SK-N-SH (cell line): ENCODE measurements around the gene THSD4. TPM values are rescaled to one million over a fixed set of nuclear protein-coding genes. Genes with fewer than 3 reads are reported as not detected.

Experiments
- CTCF ChIA-PET: fragments of 300-600, 350-600 bp; formaldehyde crosslinking; extraction: SDS; loops from one replicate; lab custom pipeline; 2021; lab: Yijun Ruan, JAX
- POLR2A ChIA-PET: fragments of 350-600 bp; sonication (Branson Sonifier 250); formaldehyde crosslinking; extraction: SDS; loops from one replicate; lab custom pipeline; 2020; ENCODE audit warnings: antibody characterized with exemption, inconsistent platforms; lab: Yijun Ruan, JAX
- DNase-seq: peaks from one replicate; pipeline ENCODE4 v3.0.0; 2012
- H2AFZ ChIP-seq: fragments of 200-600 bp; sonication (generic); 2 replicates; pipeline ENCODE4 v1.8.1; 2016; ENCODE audit warnings: antibody characterized with exemption, mild to moderate bottlenecking, low read depth
- H3F3A ChIP-seq: fragments of 200-600 bp; sonication (generic); replicated peaks from 2 replicates; pipeline ENCODE3; 2016; ENCODE audit warnings: antibody characterized with exemption, mild to moderate bottlenecking; ENCODE audit not compliant: insufficient read depth
- H3K27ac ChIP-seq, 2 experiments: fragments of 200-500 bp in 1 of 2; fragments of 200-600 bp in 1 of 2; sonication (Bioruptor generic) in 1 of 2; sonication (generic), shearing (Covaris generic) in 1 of 2; 2 replicates each; pipeline versions ENCODE4 v1.5.1 to v1.6.1; 2014 to 2016; ENCODE audit warnings: low read depth in 2 of 2, inconsistent platforms in 1 of 2, low read length in 1 of 2, mild to moderate bottlenecking in 1 of 2, mixed read lengths in 1 of 2
- H3K27me3 ChIP-seq: fragments of 200-600 bp; sonication (generic), shearing (Covaris generic); 2 replicates; pipeline ENCODE4 v1.6.1; 2016; ENCODE audit warnings: mixed run types; ENCODE audit not compliant: insufficient read depth
- H3K36me3 ChIP-seq, 2 experiments: fragments of 200-500 bp in 1 of 2; fragments of 200-600 bp in 1 of 2; sonication (Bioruptor generic) in 1 of 2; sonication (generic) in 1 of 2; replicated peaks in 1 of 2; 2 replicates each; pipeline versions ENCODE3 to v1.5.1; 2014 to 2016; ENCODE audit warnings: low read length in 1 of 2, mild to moderate bottlenecking in 1 of 2; ENCODE audit not compliant: insufficient read depth in 2 of 2, control insufficient read depth in 1 of 2
- H3K4me1 ChIP-seq, 2 experiments: fragments of 200-500 bp in 1 of 2; fragments of 200-600 bp in 1 of 2; sonication (Bioruptor generic) in 1 of 2; sonication (generic), shearing (Covaris generic) in 1 of 2; 2 replicates each; pipeline versions ENCODE4 v1.5.1 to v1.6.1; 2014 to 2016; ENCODE audit warnings: low read depth in 1 of 2, low read length in 1 of 2, mixed run types in 1 of 2; ENCODE audit not compliant: insufficient read depth in 2 of 2, control insufficient read depth in 1 of 2
- H3K4me2 ChIP-seq: fragments of 200-600 bp; sonication (generic), shearing (Covaris generic); 2 replicates; pipeline ENCODE4 v1.6.1; 2017; ENCODE audit warnings: mixed run types
- H3K4me3 ChIP-seq, 2 experiments: fragments of 200-500 bp in 1 of 2; fragments of 200-600 bp in 1 of 2; sonication (Bioruptor generic) in 1 of 2; sonication (generic), shearing (Covaris generic) in 1 of 2; 2 replicates each; pipeline versions ENCODE4 v1.5.1 to v1.8.1; 2014 to 2016; ENCODE audit warnings: low read depth in 2 of 2, inconsistent platforms in 1 of 2, low read length in 1 of 2, mild to moderate bottlenecking in 1 of 2, mixed read lengths in 1 of 2, moderate library complexity in 1 of 2
- H3K79me2 ChIP-seq: fragments of 200-600 bp; sonication (generic); 2 replicates; pipeline ENCODE4 v1.8.1; 2017; ENCODE audit warnings: mild to moderate bottlenecking; ENCODE audit not compliant: insufficient read depth
- H3K9ac ChIP-seq: fragments of 200-600 bp; sonication (generic); 2 replicates; pipeline ENCODE4 v1.6.1; 2017; ENCODE audit warnings: mixed run types
- H3K9me2 ChIP-seq: fragments of 200-600 bp; sonication (generic); 2 replicates; pipeline ENCODE4 v1.6.1; 2017; ENCODE audit warnings: mixed run types
- H3K9me3 ChIP-seq: fragments of 200-600 bp; sonication (generic); 2 replicates; pipeline ENCODE4 v1.6.1; 2017; ENCODE audit warnings: mixed run types, mild to moderate bottlenecking, moderate library complexity
- H4K20me1 ChIP-seq: fragments of 200-600 bp; sonication (generic); 2 replicates; pipeline ENCODE4 v1.6.1; 2017; ENCODE audit warnings: mild to moderate bottlenecking, mixed run types; ENCODE audit not compliant: insufficient read depth
- ELF1 ChIP-seq: IDR thresholded peaks from 2 replicates; pipeline ENCODE4 v1.4.0; 2012
- EP300 ChIP-seq, 2 experiments: IDR thresholded peaks; 2 replicates each; pipeline versions ENCODE4 v1.4.0 to v1.6.1; 2012; ENCODE audit warnings: borderline replicate concordance in 1 of 2, low read depth in 1 of 2, low read length in 1 of 2
- EZH2phosphoT487 ChIP-seq: fragments of 200-600 bp; sonication (generic); IDR thresholded peaks from 2 replicates; pipeline ENCODE4 v1.6.1; 2017; ENCODE audit warnings: low read depth, mixed run types, mild to moderate bottlenecking, antibody characterized with exemption, moderate library complexity, borderline replicate concordance
- FOSL2 ChIP-seq: IDR thresholded peaks from 2 replicates; pipeline ENCODE4 v1.4.0; 2012; ENCODE audit warnings: low read depth, mild to moderate bottlenecking, moderate library complexity, borderline replicate concordance
- FOXM1 ChIP-seq: IDR thresholded peaks from 2 replicates; pipeline ENCODE4 v1.4.0; 2012; ENCODE audit warnings: low read depth, mild to moderate bottlenecking
- GATA2 ChIP-seq: sonication (generic); formaldehyde crosslinking; IDR thresholded peaks from 2 replicates; pipeline ENCODE4 v1.5.0; 2020; ENCODE audit warnings: mild to moderate bottlenecking, missing genetic modification reagents
- NRF1 ChIP-seq: IDR thresholded peaks from 2 replicates; pipeline ENCODE4 v1.6.1; 2012; ENCODE audit warnings: low read depth, mild to moderate bottlenecking, low read length
- POLR2AphosphoS5 ChIP-seq: IDR thresholded peaks from 2 replicates; pipeline ENCODE4 v1.6.1; 2012; ENCODE audit warnings: low read depth, low read length
- RCOR1 ChIP-seq: fragments of 150-350 bp; IDR thresholded peaks from 2 replicates; pipeline ENCODE4 v1.6.1; 2017; ENCODE audit warnings: antibody characterized with exemption, low read length
- SIN3A ChIP-seq: IDR thresholded peaks from 2 replicates; pipeline ENCODE4 v1.6.1; 2012; ENCODE audit warnings: low read depth, mild to moderate bottlenecking, low read length, moderate library complexity, borderline replicate concordance
- TEAD4 ChIP-seq: IDR thresholded peaks from 2 replicates; pipeline ENCODE4 v1.4.0; 2012; ENCODE audit warnings: mild to moderate bottlenecking, borderline replicate concordance; ENCODE audit not compliant: insufficient read depth
- USF1 ChIP-seq: IDR thresholded peaks from 2 replicates; pipeline ENCODE4 v1.4.0; 2012; ENCODE audit warnings: low read depth, borderline replicate concordance
- USF2 ChIP-seq: fragments of 150-350 bp; IDR thresholded peaks from 2 replicates; pipeline ENCODE4 v1.6.1; 2017; ENCODE audit warnings: antibody characterized with exemption, low read length, low read depth, borderline replicate concordance
- YY1 ChIP-seq: IDR thresholded peaks from 2 replicates; pipeline ENCODE4 v1.4.0; 2012; ENCODE audit warnings: low read depth, mild to moderate bottlenecking
- WGBS: methylation state at CpG from one replicate; pipeline ENCODE4 v1.1.6; 2017; ENCODE audit warnings: low lambda C conversion rate; 5-methylcytosine and 5-hydroxymethylcytosine counted together
- polyA plus RNA-seq, 3 experiments: library from polyadenylated mRNA; depleted of rRNA; stranded (reverse); fragments of >200 nt; gene quantifications; 2 replicates each; pipeline ENCODE4 v1.2.3, GENCODE V29; 2012
- TF ChIP-seq, protein P1 (sequence below): fragments of 200-600 bp; sonication (generic); IDR thresholded peaks from 2 replicates; pipeline ENCODE4 v1.6.1; 2017; ENCODE audit warnings: antibody characterized with exemption, mild to moderate bottlenecking, moderate library complexity
- TF ChIP-seq, protein P2 (sequence below): IDR thresholded peaks from 2 replicates; pipeline ENCODE4 v1.6.1; 2012; ENCODE audit warnings: mild to moderate bottlenecking, low read depth, low read length, moderate library complexity

THSD4 gene
- polyA plus RNA-seq, 1 of the 3 experiments (the other 2 are of a cell fraction): 79.1 TPM

- ChIA-PET CTCF (interaction anchor here (1.8 kb wide), 1 partner anchor 13 kb away, joined by 4 read pairs; no protein-coding TSS in a partner anchor), POLR2A (no interaction called here)
- H3K4me2 ChIP-seq: no peak overlapping the region
- no peaks in the 10 kb centered on the region for H4K20me1 ChIP-seq
- H3K9me2 ChIP-seq: no peaks in the 10 kb centered on the region
- H3K27me3 ChIP-seq: no peaks in the 10 kb centered on the region
- no peak for DNase-seq
- H3K9ac ChIP-seq: no peak overlapping the region
- H3K79me2 ChIP-seq: no peaks in the 10 kb centered on the region
- no peaks in the 10 kb centered on the region for H3K9me3 ChIP-seq
- no peak for TF ChIP-seq POLR2AphosphoS5
- TF ChIP-seq, protein P1, sequence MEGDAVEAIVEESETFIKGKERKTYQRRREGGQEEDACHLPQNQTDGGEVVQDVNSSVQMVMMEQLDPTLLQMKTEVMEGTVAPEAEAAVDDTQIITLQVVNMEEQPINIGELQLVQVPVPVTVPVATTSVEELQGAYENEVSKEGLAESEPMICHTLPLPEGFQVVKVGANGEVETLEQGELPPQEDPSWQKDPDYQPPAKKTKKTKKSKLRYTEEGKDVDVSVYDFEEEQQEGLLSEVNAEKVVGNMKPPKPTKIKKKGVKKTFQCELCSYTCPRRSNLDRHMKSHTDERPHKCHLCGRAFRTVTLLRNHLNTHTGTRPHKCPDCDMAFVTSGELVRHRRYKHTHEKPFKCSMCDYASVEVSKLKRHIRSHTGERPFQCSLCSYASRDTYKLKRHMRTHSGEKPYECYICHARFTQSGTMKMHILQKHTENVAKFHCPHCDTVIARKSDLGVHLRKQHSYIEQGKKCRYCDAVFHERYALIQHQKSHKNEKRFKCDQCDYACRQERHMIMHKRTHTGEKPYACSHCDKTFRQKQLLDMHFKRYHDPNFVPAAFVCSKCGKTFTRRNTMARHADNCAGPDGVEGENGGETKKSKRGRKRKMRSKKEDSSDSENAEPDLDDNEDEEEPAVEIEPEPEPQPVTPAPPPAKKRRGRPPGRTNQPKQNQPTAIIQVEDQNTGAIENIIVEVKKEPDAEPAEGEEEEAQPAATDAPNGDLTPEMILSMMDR: no peak
- no peak for TF ChIP-seq TEAD4
- no peak for TF ChIP-seq FOXM1
- no peak for TF ChIP-seq YY1
- TF ChIP-seq, protein P2, sequence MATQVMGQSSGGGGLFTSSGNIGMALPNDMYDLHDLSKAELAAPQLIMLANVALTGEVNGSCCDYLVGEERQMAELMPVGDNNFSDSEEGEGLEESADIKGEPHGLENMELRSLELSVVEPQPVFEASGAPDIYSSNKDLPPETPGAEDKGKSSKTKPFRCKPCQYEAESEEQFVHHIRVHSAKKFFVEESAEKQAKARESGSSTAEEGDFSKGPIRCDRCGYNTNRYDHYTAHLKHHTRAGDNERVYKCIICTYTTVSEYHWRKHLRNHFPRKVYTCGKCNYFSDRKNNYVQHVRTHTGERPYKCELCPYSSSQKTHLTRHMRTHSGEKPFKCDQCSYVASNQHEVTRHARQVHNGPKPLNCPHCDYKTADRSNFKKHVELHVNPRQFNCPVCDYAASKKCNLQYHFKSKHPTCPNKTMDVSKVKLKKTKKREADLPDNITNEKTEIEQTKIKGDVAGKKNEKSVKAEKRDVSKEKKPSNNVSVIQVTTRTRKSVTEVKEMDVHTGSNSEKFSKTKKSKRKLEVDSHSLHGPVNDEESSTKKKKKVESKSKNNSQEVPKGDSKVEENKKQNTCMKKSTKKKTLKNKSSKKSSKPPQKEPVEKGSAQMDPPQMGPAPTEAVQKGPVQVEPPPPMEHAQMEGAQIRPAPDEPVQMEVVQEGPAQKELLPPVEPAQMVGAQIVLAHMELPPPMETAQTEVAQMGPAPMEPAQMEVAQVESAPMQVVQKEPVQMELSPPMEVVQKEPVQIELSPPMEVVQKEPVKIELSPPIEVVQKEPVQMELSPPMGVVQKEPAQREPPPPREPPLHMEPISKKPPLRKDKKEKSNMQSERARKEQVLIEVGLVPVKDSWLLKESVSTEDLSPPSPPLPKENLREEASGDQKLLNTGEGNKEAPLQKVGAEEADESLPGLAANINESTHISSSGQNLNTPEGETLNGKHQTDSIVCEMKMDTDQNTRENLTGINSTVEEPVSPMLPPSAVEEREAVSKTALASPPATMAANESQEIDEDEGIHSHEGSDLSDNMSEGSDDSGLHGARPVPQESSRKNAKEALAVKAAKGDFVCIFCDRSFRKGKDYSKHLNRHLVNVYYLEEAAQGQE: no peak
- TF ChIP-seq EP300 (IDR thresholded peaks at IDR 0.05; ENCODE audit: borderline replicate concordance in 1 of 2, low read depth in 1 of 2, low read length in 1 of 2): no peak
- no peak for TF ChIP-seq EZH2phosphoT487
- no peak for TF ChIP-seq ELF1
- TF ChIP-seq USF1: no peak
- H3K27ac ChIP-seq: no peak overlapping the region
- H2AFZ ChIP-seq: no peak overlapping the region
- H3K4me3 ChIP-seq: no peak overlapping the region
- peaks cover 3 to 31% of the 10 kb centered on the region in 2 experiments for H3K36me3 ChIP-seq
- H3F3A ChIP-seq: peaks cover 6% of the 10 kb centered on the region
- whole genome bisulfite sequencing: 92% methylated on average over 6 of the region's 6 CpGs
- H3K4me1 ChIP-seq: peaks cover 22 to 30% of the 10 kb centered on the region in 2 experiments; a peak in 3 of 4 replicates
Measured at GRCh38 chr15:71242292-71242691, 127.0 kb downstream of the THSD4 start.

GRCh38 chr15:71244250-71244649 lies 129.0 kb downstream of the THSD4 start:
- H4K20me1 ChIP-seq: no peaks in the 10 kb centered on the region
- H3K9me3 ChIP-seq: no peaks in the 10 kb centered on the region
- peaks cover 3 to 35% of the 10 kb centered on the region in 2 experiments for H3K36me3 ChIP-seq
- H2AFZ ChIP-seq: no peak overlapping the region
- POLR2A ChIA-PET: no interaction called here
- H3K9me2 ChIP-seq: no peaks in the 10 kb centered on the region
- TF ChIP-seq USF2 (no peak), FOXM1 (no peak), SIN3A (no peak), RCOR1 (peak; percentile 28; the same call in 1 of the 2 replicates), NRF1 (no peak), GATA2 (CRISPR knock-in tag) (no peak), FOSL2 (no peak), EP300 (IDR thresholded peaks at IDR 0.05; ENCODE audit: borderline replicate concordance in 1 of 2, low read depth in 1 of 2, low read length in 1 of 2) (peak in 1 of 2 experiments; percentile 68; a peak in 2 of 4 replicates)
- TF ChIP-seq, all 33 proteins: peak for 2
- Histone ChIP-seq H3K79me2 (no peaks in the 10 kb centered on the region), H3K27ac (peak overlapping the region; percentile 50 to 77; a peak in 3 of 4 replicates), H3K27me3 (no peaks in the 10 kb centered on the region), H3K4me1 (peaks cover 13 to 18% of the 10 kb centered on the region in 2 experiments; a peak in 3 of 4 replicates), H3F3A (no peaks in the 10 kb centered on the region), H3K9ac (no peak overlapping the region), H3K4me2 (no peak overlapping the region), H3K4me3 (no peak overlapping the region)
- 89% methylated on average over 2 of the region's 2 CpGs for WGBS
- no peak for DNase-seq
- CTCF ChIA-PET: interaction anchor here (1.7 kb wide), 1 partner anchor 130 kb away, joined by 4 read pairs; the partner anchor contains the start of gene THSD4
